Tibial nerve (tissue), 4 donors: ENCODE measurements around the gene GPR37L1. TPM values are rescaled to one million over a fixed set of nuclear protein-coding genes. Genes with fewer than 3 reads are reported as not detected.
A peak's percentile ranks its signal among the peaks of the same experiment; 100 is the strongest.

ENCODE experiments used
- DNase-seq, 2 donors: peaks; one replicate each; pipeline ENCODE4 v3.0.0-alpha.2; 2019; ENCODE audit warnings: low spot score in 2 of 2
- H3K27ac ChIP-seq, 4 donors: fragments of 200-600 bp; sonication (generic) in 3 of 4; one replicate each; pipeline ENCODE4 v1.5.1; 2017 to 2019; ENCODE audit warnings: mild to moderate bottlenecking in 1 of 4
- H3K27me3 ChIP-seq, 2 donors: fragments of 200-600 bp; sonication (generic) in 1 of 2; one replicate each; pipeline versions ENCODE4 v1.5.1 to v1.6.0; 2017 to 2019
- H3K36me3 ChIP-seq, 3 donors: fragments of 200-600 bp; sonication (generic); one replicate each; pipeline ENCODE4 v1.5.1; 2018 to 2019
- H3K4me1 ChIP-seq, 4 donors: fragments of 200-600 bp; sonication (generic) in 3 of 4; one replicate each; pipeline ENCODE4 v1.5.1; 2017 to 2019
- H3K4me3 ChIP-seq, 4 donors: fragments of 200-600 bp; sonication (generic) in 3 of 4; one replicate each; pipeline ENCODE4 v1.5.1; 2017 to 2019; ENCODE audit warnings: mild to moderate bottlenecking in 1 of 4, moderate library complexity in 1 of 4
- H3K9me3 ChIP-seq, 4 donors: fragments of 200-600 bp; sonication (generic) in 3 of 4; one replicate each; pipeline ENCODE4 v1.5.1; 2017 to 2019
- EP300 ChIP-seq, 2 donors: sonication (generic); formaldehyde crosslinking; IDR thresholded peaks; one replicate each; pipeline ENCODE4 v1.6.1; 2017; ENCODE audit warnings: antibody characterized with exemption in 2 of 2, mild to moderate bottlenecking in 1 of 2
- POLR2A ChIP-seq, 2 donors: fragments of 450-650 bp; IDR thresholded peaks; one replicate each; pipeline ENCODE4 v1.6.1; 2017; ENCODE audit warnings: antibody characterized with exemption in 2 of 2, mild to moderate bottlenecking in 2 of 2, moderate library complexity in 2 of 2
- whole genome bisulfite sequencing, 2 donors: methylation state at CpG; one replicate each; pipeline ENCODE4 v1.1.5; 2018; 5-methylcytosine and 5-hydroxymethylcytosine counted together
- total RNA-seq, 4 donors: library from RNA; depleted of rRNA; stranded (reverse); fragments of >200 nt; gene quantifications; one replicate each; pipeline ENCODE4 v1.1.0, GENCODE V29; 2016
- TF ChIP-seq, protein P1 (sequence below), 5 experiments: fragments of 200-600 bp in 3 of 5; fragments of 450-650 bp in 2 of 5; sonication (generic) in 3 of 5; IDR thresholded peaks; one replicate each; pipeline ENCODE4 v1.5.1; 2016 to 2019; ENCODE audit warnings: antibody characterized with exemption in 5 of 5, mild to moderate bottlenecking in 3 of 5, moderate library complexity in 2 of 5

Gene GPR37L1
- total RNA-seq, 4 donors from 2014 or later = 13.8 to 26.3 (median 24.3) TPM

DNA sequence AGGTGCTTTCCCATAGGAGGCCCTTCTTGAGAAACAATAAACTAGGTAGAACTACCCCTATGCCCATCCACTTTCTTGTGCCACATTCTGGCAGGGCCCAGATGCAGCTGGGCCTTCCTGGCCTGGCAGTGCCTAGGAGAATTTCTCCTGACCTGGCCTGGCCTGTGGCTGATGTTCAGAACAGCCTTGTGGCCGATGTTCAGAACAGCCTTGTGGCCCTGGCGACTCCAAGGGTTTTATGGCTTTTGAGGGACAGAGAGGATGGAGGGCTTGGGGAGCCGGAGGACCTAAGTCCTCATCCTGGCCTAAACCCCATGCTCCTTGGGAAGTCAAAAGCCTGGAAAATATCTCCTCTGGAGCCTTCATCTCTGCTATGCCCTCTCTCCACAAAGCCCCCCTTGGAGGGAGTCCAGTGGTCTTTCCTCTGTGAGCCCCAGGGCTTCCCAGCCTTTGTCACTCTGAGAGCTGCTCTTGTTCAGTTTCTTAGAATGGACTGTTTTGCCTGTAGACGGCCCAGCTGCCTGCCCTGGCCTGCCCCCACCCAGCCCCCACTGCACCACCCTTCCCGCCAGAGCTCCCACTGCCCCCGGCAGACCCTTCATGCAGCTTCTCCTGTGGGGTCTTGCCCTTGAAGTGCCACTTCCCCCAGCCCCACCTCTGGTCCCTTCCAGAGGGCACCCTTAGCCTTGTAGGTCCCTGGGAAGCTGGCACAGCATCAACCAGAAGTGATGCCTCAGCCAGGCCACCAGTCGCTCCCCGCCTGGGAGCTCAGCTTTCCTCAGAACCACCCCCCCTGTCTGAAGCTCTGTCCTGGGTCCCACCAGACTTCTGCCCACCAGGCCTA, 7.0 kb downstream of the GPR37L1 start:
- peak overlapping the region; percentile 86 to 98 (median 92) for H3K27ac ChIP-seq
- WGBS, 2 donors = 33 to 49% methylated on average over 7 to 8 of the region's 8 CpGs

DNA sequence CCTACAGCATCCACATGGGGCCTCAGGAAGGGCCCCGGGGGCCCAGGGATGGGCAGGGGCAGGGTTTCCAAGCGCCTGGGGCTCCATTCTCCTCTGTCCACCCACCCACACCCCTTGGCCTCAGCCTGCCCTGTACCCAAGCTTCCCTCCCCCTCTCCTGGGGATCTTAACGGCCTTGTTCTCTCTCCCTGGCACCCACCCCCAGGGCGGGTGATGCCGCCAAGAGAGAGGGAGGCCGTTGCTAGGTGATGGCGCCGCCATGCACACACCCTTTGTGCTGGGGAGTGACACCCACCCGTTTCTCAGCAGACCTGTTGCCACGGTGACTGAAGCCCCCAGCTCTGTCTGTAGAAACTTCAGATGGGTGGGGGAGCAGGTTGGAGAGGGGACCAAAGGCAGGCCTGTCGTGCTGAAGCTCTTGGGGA, 7.6 kb downstream of the GPR37L1 start:
- Histone ChIP-seq H3K9me3 (no peaks in the 10 kb centered on the region), H3K4me1 (peaks cover 2 to 90% (median 71%) of the 10 kb centered on the region in 4 donors), H3K4me3 (peak overlapping the region in 3 of 4 donors; percentile 1 to 13 (median 2)), H3K36me3 (peaks cover 3 to 37% (median 8%) of the 10 kb centered on the region in 3 donors), H3K27ac (peak overlapping the region; percentile 86 to 98 (median 92)), H3K27me3 (no peaks in the 10 kb centered on the region)
- no peak for DNase-seq
- no peak for TF ChIP-seq POLR2A (IDR thresholded peaks at IDR 0.05)
- TF ChIP-seq, protein P1, sequence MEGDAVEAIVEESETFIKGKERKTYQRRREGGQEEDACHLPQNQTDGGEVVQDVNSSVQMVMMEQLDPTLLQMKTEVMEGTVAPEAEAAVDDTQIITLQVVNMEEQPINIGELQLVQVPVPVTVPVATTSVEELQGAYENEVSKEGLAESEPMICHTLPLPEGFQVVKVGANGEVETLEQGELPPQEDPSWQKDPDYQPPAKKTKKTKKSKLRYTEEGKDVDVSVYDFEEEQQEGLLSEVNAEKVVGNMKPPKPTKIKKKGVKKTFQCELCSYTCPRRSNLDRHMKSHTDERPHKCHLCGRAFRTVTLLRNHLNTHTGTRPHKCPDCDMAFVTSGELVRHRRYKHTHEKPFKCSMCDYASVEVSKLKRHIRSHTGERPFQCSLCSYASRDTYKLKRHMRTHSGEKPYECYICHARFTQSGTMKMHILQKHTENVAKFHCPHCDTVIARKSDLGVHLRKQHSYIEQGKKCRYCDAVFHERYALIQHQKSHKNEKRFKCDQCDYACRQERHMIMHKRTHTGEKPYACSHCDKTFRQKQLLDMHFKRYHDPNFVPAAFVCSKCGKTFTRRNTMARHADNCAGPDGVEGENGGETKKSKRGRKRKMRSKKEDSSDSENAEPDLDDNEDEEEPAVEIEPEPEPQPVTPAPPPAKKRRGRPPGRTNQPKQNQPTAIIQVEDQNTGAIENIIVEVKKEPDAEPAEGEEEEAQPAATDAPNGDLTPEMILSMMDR (IDR thresholded peaks at IDR 0.05) = peak in 1 of 5 experiments; percentile 28
- peak in 1 of 2 donors; percentile 83 for TF ChIP-seq EP300 (IDR thresholded peaks at IDR 0.05)
- 29 to 30% methylated on average over 11 of the region's 11 CpGs for WGBS, 2 donors

More for the DNA sequence above, 7.0 kb downstream of the GPR37L1 start:
- Histone ChIP-seq H3K36me3 (peaks cover under 1 to 31% (median 5%) of the 10 kb centered on the region in 3 donors), H3K9me3 (no peaks in the 10 kb centered on the region), H3K4me3 (no peak overlapping the region), H3K4me1 (peaks cover 0 to 84% (median 67%) of the 10 kb centered on the region in 4 donors), H3K27me3 (no peaks in the 10 kb centered on the region)
- no peak for DNase-seq
- TF ChIP-seq POLR2A (IDR thresholded peaks at IDR 0.05) (no peak), EP300 (IDR thresholded peaks at IDR 0.05) (no peak)
- TF ChIP-seq, protein P1 (IDR thresholded peaks at IDR 0.05) = peak in 1 of 5 experiments; percentile 21

DNA sequence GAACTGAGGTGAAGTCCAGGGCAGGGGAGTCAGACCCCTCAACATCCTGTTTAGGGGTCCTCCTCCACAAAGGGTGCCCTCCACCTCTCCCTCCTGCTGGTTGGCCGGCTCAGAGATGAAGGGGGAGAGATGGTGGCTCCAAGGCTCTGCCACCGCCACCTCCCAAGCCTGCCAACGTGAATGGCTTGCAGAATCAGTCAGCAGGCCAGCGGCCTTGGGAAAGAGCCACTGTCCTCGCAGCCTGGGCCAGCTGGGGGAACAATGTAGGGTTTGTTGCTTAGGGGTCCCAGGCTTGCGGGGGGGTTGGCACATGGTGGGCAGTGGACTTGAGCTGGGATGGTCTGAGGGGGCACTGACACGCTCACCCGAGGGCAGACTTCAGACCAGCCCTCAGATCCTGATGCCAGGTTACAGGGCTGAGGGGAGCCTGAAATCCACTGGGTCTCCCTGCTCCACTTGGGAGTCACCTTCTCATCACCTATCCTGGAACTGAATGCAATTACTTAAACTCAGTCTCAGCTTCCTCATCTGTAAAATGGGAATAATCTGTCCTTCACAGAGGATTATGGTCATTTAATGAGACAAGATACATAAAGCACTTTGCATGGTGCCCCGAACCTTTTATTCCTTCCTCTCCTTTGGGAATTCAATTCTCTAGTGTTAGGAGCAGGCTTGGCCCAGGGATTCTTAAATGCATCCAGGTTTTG, 8.3 kb downstream of the GPR37L1 start:
- peak in 1 of 2 donors; percentile 3 for TF ChIP-seq EP300 (IDR thresholded peaks at IDR 0.05)
- TF ChIP-seq, protein P1 (IDR thresholded peaks at IDR 0.05) = no peak
- Histone ChIP-seq H3K4me3 (peak overlapping the region in 3 of 4 donors; percentile 1 to 13 (median 2)), H3K27me3 (no peaks in the 10 kb centered on the region), H3K9me3 (no peaks in the 10 kb centered on the region), H3K4me1 (peaks cover 2 to 95% (median 71%) of the 10 kb centered on the region in 4 donors), H3K27ac (peak overlapping the region; percentile 86 to 98 (median 92)), H3K36me3 (peaks cover 3 to 44% (median 8%) of the 10 kb centered on the region in 3 donors)
- DNase-seq = no peak
- WGBS, 2 donors = 46 to 66% methylated on average over 7 to 8 of the region's 9 CpGs

DNA sequence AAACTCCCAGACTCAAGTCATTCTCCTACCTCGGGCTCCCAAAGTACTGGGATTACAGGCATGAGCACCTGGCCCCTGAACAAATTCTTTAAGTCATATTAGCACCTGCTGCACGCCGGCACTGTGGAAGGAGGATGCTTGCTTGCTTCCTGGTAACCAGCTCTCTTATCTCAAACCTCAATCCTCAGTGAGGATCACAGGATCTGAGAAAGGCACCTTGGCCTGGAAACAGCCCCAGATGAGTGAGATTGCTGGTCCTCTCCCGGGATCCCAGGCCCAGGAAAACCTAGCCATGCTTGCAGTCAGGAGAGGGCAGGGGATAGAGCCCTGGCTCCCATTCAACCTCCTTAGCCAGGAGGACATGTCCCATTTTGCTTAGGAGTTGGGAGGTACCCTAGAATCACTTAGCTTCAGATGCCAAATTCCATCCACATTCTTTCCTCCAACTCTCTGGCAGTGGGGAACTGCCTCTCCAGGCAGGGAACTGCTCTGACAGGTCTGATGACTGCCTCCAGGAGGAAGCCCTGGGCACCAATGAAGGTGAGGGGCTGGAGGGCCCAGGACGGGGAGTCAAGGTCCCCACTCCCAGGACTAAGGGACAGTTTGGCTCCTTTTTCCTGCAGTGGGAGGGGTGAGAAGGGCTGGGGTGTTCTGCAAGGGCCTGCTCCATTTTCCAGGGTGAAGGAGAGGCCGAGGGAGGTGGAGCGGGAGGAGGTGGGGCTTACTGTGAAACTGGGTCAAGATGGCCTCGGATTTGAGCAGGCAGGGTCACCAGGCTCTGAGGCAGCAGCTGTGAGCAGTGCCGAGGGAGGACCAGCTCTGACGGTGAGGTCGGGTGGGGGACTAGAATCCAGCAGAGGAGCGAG, 9.5 kb downstream of the GPR37L1 start:
- H3K36me3 ChIP-seq = peaks cover 3 to 56% (median 15%) of the 10 kb centered on the region in 3 donors
- 31 to 38% methylated on average over 11 to 12 of the region's 12 CpGs for WGBS, 2 donors
- H3K27ac ChIP-seq = peak overlapping the region; percentile 86 to 98 (median 92)
- peak overlapping the region in 2 of 4 donors; percentile 1 to 34 for H3K4me3 ChIP-seq
- H3K4me1 ChIP-seq = peaks cover 2 to 86% (median 69%) of the 10 kb centered on the region in 4 donors
- H3K9me3 ChIP-seq = no peaks in the 10 kb centered on the region
- no peak for TF ChIP-seq POLR2A (IDR thresholded peaks at IDR 0.05)
- TF ChIP-seq, protein P1 (IDR thresholded peaks at IDR 0.05) = no peak
- TF ChIP-seq EP300 (IDR thresholded peaks at IDR 0.05) = no peak
- peak in 1 of 2 donors; percentile 63 for DNase-seq
- H3K27me3 ChIP-seq = no peaks in the 10 kb centered on the region
